ENCODE data around the gene MMD.
"Not testable (repeated sequence)": the region's sequence is repeated elsewhere in the genome, so short reads cannot be mapped to it uniquely, and the experiment has no call there.

MMD gene

GRCh38 chr17:55423535-55423934, 1.9 kb upstream of the MMD start:
- no peak for DNase-seq (ENCODE audit: low read depth, low spot score)

GRCh38 chr17:55422828-55423164, 1.2 kb upstream of the MMD start:
- DNase-seq (ENCODE audit: low read depth, low spot score): not testable (repeated sequence)

- DNase-seq (ENCODE audit: low read depth, low spot score): no peak
Measured at GRCh38 chr17:55420776-55421178, 858 bp downstream of the MMD start.

GRCh38 chr17:55420067-55420775, 1.4 kb downstream of the MMD start:
- DNase-seq (ENCODE audit: low read depth, low spot score): no peak

GRCh38 chr17:55418369-55419268, 3.0 kb downstream of the MMD start:
- DNase-seq (ENCODE audit: low read depth, low spot score): no peak

GRCh38 chr17:55417411-55418268, 4.0 kb downstream of the MMD start:
- DNase-seq (ENCODE audit: low read depth, low spot score): no peak

GRCh38 chr17:55416470-55417052, 5.1 kb downstream of the MMD start:
- DNase-seq (ENCODE audit: low read depth, low spot score): no peak

- no peak for DNase-seq (ENCODE audit: low read depth, low spot score)
Measured at GRCh38 chr17:55416000-55416399, 5.6 kb downstream of the MMD start.

- no peak for DNase-seq (ENCODE audit: low read depth, low spot score)
Measured at GRCh38 chr17:55414983-55415382, 6.7 kb downstream of the MMD start.

- no peak for DNase-seq (ENCODE audit: low read depth, low spot score)
Measured at GRCh38 chr17:55413825-55414489, 7.7 kb downstream of the MMD start.

GRCh38 chr17:55411463-55411855, 10.2 kb downstream of the MMD start:
- no peak for DNase-seq (ENCODE audit: low read depth, low spot score)

GRCh38 chr17:55410722-55411462, 10.7 kb downstream of the MMD start:
- no peak for DNase-seq (ENCODE audit: low read depth, low spot score)

GRCh38 chr17:55409030-55409800, 12.4 kb downstream of the MMD start:
- DNase-seq (ENCODE audit: low read depth, low spot score): no peak

- no peak for DNase-seq (ENCODE audit: low read depth, low spot score)
Measured at GRCh38 chr17:55407641-55408566, 13.7 kb downstream of the MMD start.

GRCh38 chr17:55405600-55405999, 16.0 kb downstream of the MMD start:
- DNase-seq (ENCODE audit: low read depth, low spot score): no peak

- DNase-seq (ENCODE audit: low read depth, low spot score): not testable (repeated sequence)
Measured at GRCh38 chr17:55404197-55404596, 17.4 kb downstream of the MMD start.

GRCh38 chr17:55402374-55402773, 19.3 kb downstream of the MMD start:
- DNase-seq (ENCODE audit: low read depth, low spot score): no peak

GRCh38 chr17:55398689-55399088, 22.9 kb downstream of the MMD start:
- DNase-seq (ENCODE audit: low read depth, low spot score): no peak
